Small intestine (tissue), 7 donors: ENCODE data around the gene CTU2. TPM values are rescaled to one million over a fixed set of nuclear protein-coding genes. Genes with fewer than 3 reads are reported as not detected.

Experiments
- DNase-seq, 2 donors: peaks; one replicate each; pipeline versions ENCODE4 v3.0.0 to v3.0.0-alpha.2; 2013
- FAIRE-seq: peaks from 2 replicates; lab custom pipeline; 2012; peaks lifted over from hg19 to GRCh38; lab: Jason Lieb, UNC
- H3K27ac ChIP-seq, 3 donors: one replicate each; pipeline ENCODE4 v1.5.1; 2013; ENCODE audit warnings: low read length in 2 of 3, mild to moderate bottlenecking in 2 of 3, control low read depth in 1 of 3, inconsistent platforms in 1 of 3, low read depth in 1 of 3, moderate library complexity in 1 of 3
- H3K27me3 ChIP-seq, 3 donors: one replicate each; pipeline ENCODE4 v1.6.1; 2013; ENCODE audit warnings: low read length in 3 of 3, inconsistent platforms in 1 of 3; ENCODE audit not compliant: control insufficient read depth in 3 of 3, insufficient read depth in 3 of 3
- H3K36me3 ChIP-seq, 3 donors: one replicate each; pipeline ENCODE4 v1.6.1; 2013; ENCODE audit warnings: low read length in 3 of 3, inconsistent platforms in 1 of 3, low read depth in 1 of 3, mild to moderate bottlenecking in 1 of 3, moderate library complexity in 1 of 3; ENCODE audit not compliant: control insufficient read depth in 3 of 3, insufficient read depth in 2 of 3
- H3K4me1 ChIP-seq, 3 donors: one replicate each; pipeline ENCODE4 v1.6.1; 2013; ENCODE audit warnings: low read length in 2 of 3, inconsistent platforms in 1 of 3, low read depth in 1 of 3, mild to moderate bottlenecking in 1 of 3, moderate library complexity in 1 of 3; ENCODE audit not compliant: control insufficient read depth in 3 of 3, insufficient read depth in 2 of 3
- H3K4me3 ChIP-seq, 3 donors: one replicate each; pipeline ENCODE4 v1.5.1; 2013; ENCODE audit warnings: low read length in 3 of 3, control low read depth in 1 of 3, inconsistent platforms in 1 of 3, low read depth in 1 of 3, mild to moderate bottlenecking in 1 of 3, moderate library complexity in 1 of 3
- H3K9me3 ChIP-seq, 2 donors: one replicate each; pipeline ENCODE4 v1.6.1; 2013; ENCODE audit warnings: low read depth in 1 of 2, low read length in 1 of 2; ENCODE audit not compliant: control insufficient read depth in 2 of 2, insufficient read depth in 1 of 2
- WGBS, 3 donors: extraction: QIAGEN DNeasy Blood & Tissue Kit; methylation state at CpG; one replicate each; pipeline ENCODE4 v1.1.7; 2013; 5-methylcytosine and 5-hydroxymethylcytosine counted together
- polyA plus RNA-seq, 4 donors: library from polyadenylated mRNA; stranded (reverse) in 3 of 4; unstranded in 1 of 4; fragments of 200-250 nt in 3 of 4; fragments of 120-200 nt in 1 of 4; gene quantifications; one replicate each; pipeline versions ENCODE4 v1.2.1 to v1.2.3, GENCODE V29; 2013
- donor health status: healthy with polysubstance abuse.
- donor health status: control.
- donor health status: control.
- donor health status: Bipolar disorder and iron deficiency.
- donor health status: healthy.

The CTU2 gene
- polyA plus RNA-seq, 4 donors = 7.8 to 15.0 (median 11.2) TPM

DNA sequence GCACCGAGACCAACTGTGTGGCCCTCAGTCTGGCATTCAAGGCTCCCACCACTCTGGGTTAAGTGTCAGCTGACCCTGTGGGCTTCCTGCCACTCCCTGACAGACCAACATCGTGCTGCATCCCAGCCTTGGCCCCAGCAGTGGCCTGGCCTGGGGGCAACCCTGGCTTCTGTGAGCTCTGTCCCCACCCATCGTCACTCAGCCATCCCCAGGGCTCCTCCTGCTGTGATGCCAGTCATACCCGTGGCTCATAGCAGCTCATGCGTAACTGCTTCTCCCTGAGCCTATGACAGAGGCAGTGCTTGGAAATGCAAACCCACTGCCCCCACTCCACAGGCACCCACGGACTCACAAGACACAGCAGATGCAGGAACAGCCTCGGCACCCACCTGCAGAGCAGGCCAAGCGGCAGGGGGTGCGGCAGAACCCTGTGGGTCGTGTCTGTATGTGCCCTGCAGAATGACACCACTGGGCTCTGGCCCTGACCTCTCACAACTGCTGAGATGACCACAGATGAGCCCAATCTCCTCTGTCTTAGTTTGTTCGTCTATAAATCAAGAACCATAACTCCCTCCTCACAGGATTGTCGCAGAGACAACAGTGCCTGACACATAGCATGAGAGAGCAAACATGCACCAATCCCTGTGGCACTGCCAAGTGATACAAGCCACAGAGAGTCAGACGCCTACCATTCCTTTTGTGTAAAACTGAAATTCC lies 52.1 kb downstream of the CTU2 start:
- no peaks in the 10 kb centered on the region for H3K27me3 ChIP-seq
- 83 to 88% (median 83%) methylated on average over 13 of the region's 13 CpGs for WGBS, 3 donors

DNA sequence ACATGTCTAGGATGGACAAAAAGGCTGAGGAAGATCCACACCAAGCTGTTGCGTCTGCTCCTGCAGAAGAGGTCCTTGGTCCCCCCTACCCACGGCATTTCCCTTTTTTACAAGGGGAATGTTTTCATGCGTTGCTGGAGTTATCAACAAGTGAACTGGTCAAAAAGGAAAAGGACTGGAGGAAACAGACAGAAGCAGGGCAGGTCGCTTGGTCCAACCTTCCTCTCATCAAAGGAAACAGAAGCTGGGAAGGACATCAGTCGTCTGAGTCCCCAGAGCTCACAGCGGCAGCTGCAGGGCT lies 52.6 kb downstream of the CTU2 start:
- H3K36me3 ChIP-seq = peaks cover 0 to 50% (median 0%) of the 10 kb centered on the region in 3 donors
- FAIRE-seq (no peak), DNase-seq (no peak)
- H3K4me1 ChIP-seq = peaks cover 0 to 22% (median 5%) of the 10 kb centered on the region in 3 donors
- H3K4me3 ChIP-seq = no peak overlapping the region
- peak overlapping the region in 2 of 3 donors; percentile 32 to 45 for H3K27ac ChIP-seq
- WGBS, 3 donors = 76 to 83% (median 77%) methylated on average over 6 of the region's 6 CpGs
- H3K27me3 ChIP-seq = no peaks in the 10 kb centered on the region
- H3K9me3 ChIP-seq = peaks cover 0 to 5% of the 10 kb centered on the region in 2 donors

More for the DNA sequence above, 52.1 kb downstream of the CTU2 start:
- Histone ChIP-seq H3K9me3 (peaks cover 0 to 5% of the 10 kb centered on the region in 2 donors), H3K27ac (no peak overlapping the region), H3K4me1 (peaks cover 0 to 17% (median 5%) of the 10 kb centered on the region in 3 donors), H3K36me3 (peaks cover 0 to 50% (median 0%) of the 10 kb centered on the region in 3 donors), H3K4me3 (no peak overlapping the region)
- DNase-seq (no peak), FAIRE-seq (no peak)

GRCh38 chr16:88759245-88759975 lies 53.1 kb downstream of the CTU2 start:
- FAIRE-seq = no peak
- Histone ChIP-seq H3K4me1 (peaks cover 0 to 23% (median 5%) of the 10 kb centered on the region in 3 donors), H3K4me3 (no peak overlapping the region), H3K27ac (peak overlapping the region in 2 of 3 donors; percentile 65 to 67), H3K36me3 (peaks cover 0 to 51% (median 0%) of the 10 kb centered on the region in 3 donors), H3K27me3 (no peaks in the 10 kb centered on the region), H3K9me3 (peaks cover 0 to 5% of the 10 kb centered on the region in 2 donors)
- DNase-seq = peak; percentile 51
- 46 to 60% (median 59%) methylated on average over 25 to 26 of the region's 26 CpGs for WGBS, 3 donors

DNA sequence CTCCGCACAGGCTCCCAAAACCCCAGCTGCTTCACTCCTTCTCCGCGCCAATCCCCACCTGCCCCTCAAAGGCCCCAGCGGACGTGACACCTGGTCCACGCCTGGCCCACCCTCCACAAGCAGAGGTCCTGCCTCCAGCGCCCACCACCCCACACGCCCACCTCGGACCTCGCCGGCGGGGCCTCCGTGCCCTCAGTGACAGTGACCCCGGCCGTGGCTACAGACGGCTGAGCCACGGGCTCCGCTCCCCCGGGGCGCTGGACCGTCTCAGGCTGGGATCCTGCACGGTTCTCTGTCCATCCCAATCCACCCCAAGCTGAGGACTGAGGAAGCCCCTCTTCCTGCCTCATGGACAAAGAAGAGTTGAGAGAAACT lies 53.7 kb downstream of the CTU2 start:
- DNase-seq (no peak), FAIRE-seq (no peak)
- peaks cover 0 to 5% of the 10 kb centered on the region in 2 donors for H3K9me3 ChIP-seq
- H3K27me3 ChIP-seq = no peaks in the 10 kb centered on the region
- H3K27ac ChIP-seq = peak overlapping the region in 2 of 3 donors; percentile 65 to 67
- H3K4me3 ChIP-seq = no peak overlapping the region
- H3K4me1 ChIP-seq = peaks cover 0 to 23% (median 5%) of the 10 kb centered on the region in 3 donors
- H3K36me3 ChIP-seq = peaks cover 0 to 49% (median 0%) of the 10 kb centered on the region in 3 donors
- WGBS, 3 donors = 91 to 95% (median 91%) methylated on average over 21 to 22 of the region's 22 CpGs

- no peaks in the 10 kb centered on the region for H3K27me3 ChIP-seq
- H3K4me1 ChIP-seq = peaks cover 0 to 23% (median 5%) of the 10 kb centered on the region in 3 donors
- H3K4me3 ChIP-seq = no peak overlapping the region
- peaks cover 0 to 52% (median 0%) of the 10 kb centered on the region in 3 donors for H3K36me3 ChIP-seq
- WGBS, 3 donors = 44 to 74% (median 65%) methylated on average over 24 of the region's 24 CpGs
- peak overlapping the region in 1 of 3 donors; percentile 67 for H3K27ac ChIP-seq
- FAIRE-seq (no peak), DNase-seq (no peak)
- H3K9me3 ChIP-seq = peaks cover 0 to 5% of the 10 kb centered on the region in 2 donors
These were observed 54.3 kb downstream of the CTU2 start for GRCh38 chr16:88760424-88761142.

GRCh38 chr16:88761143-88761534 lies 54.8 kb downstream of the CTU2 start:
- Histone ChIP-seq H3K36me3 (peaks cover 0 to 50% (median 0%) of the 10 kb centered on the region in 3 donors), H3K27ac (no peak overlapping the region), H3K4me3 (no peak overlapping the region), H3K9me3 (peaks cover 0 to 5% of the 10 kb centered on the region in 2 donors), H3K4me1 (peaks cover 0 to 23% (median 5%) of the 10 kb centered on the region in 3 donors), H3K27me3 (no peaks in the 10 kb centered on the region)
- FAIRE-seq (no peak), DNase-seq (no peak)
- 86 to 92% (median 90%) methylated on average over 10 to 11 of the region's 11 CpGs for WGBS, 3 donors

DNA sequence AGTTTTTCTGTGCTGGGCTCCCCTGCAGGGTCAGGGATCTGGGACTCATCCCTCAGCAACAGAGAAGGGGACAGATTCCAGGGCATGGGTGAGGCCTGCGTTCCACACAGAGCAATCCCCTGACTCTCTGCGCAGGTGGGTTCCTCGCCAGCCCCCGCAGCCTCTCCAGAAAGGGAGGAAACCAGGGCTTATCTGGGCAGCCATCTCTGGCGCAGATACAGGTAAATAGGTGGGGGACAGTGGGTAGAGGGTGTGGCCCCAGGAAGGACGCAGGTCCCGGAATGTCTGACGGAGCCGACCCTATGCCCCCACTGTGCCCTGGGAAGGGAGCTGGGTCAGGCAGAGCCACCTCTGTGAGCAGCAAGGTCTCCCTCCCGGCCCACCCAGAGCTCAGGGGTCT lies 55.5 kb downstream of the CTU2 start:
- Histone ChIP-seq H3K27ac (no peak overlapping the region), H3K27me3 (no peaks in the 10 kb centered on the region), H3K36me3 (peaks cover 0 to 54% (median 0%) of the 10 kb centered on the region in 3 donors), H3K4me3 (no peak overlapping the region), H3K9me3 (peaks cover 0 to 5% of the 10 kb centered on the region in 2 donors), H3K4me1 (peaks cover 0 to 23% (median 5%) of the 10 kb centered on the region in 3 donors)
- no peak for FAIRE-seq
- DNase-seq = no peak
- WGBS, 3 donors = 74 to 82% (median 80%) methylated on average over 9 to 10 of the region's 10 CpGs
